ENCODE results near the gene RNF224. TPM values are rescaled to one million over a fixed set of nuclear protein-coding genes. Genes with fewer than 3 reads are reported as not detected.

Gene RNF224
- total and polyA plus RNA-seq, 2 of the 13 experiments (the other 11 are each of a cell fraction or from before 2014, with no cell fraction given) = 0.09 TPM; not detected in 1

GRCh38 chr9:137244486-137245449, 17.5 kb downstream of the RNF224 start (continued):
- TF ChIP-seq, protein P1, sequence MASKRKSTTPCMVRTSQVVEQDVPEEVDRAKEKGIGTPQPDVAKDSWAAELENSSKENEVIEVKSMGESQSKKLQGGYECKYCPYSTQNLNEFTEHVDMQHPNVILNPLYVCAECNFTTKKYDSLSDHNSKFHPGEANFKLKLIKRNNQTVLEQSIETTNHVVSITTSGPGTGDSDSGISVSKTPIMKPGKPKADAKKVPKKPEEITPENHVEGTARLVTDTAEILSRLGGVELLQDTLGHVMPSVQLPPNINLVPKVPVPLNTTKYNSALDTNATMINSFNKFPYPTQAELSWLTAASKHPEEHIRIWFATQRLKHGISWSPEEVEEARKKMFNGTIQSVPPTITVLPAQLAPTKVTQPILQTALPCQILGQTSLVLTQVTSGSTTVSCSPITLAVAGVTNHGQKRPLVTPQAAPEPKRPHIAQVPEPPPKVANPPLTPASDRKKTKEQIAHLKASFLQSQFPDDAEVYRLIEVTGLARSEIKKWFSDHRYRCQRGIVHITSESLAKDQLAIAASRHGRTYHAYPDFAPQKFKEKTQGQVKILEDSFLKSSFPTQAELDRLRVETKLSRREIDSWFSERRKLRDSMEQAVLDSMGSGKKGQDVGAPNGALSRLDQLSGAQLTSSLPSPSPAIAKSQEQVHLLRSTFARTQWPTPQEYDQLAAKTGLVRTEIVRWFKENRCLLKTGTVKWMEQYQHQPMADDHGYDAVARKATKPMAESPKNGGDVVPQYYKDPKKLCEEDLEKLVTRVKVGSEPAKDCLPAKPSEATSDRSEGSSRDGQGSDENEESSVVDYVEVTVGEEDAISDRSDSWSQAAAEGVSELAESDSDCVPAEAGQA (IDR thresholded peaks at IDR 0.05; ENCODE audit: low read depth) = no peak
- TF ChIP-seq, protein P1 (CRISPR knock-in tag; IDR thresholded peaks at IDR 0.05; ENCODE audit: borderline replicate concordance) = no peak
- TF ChIP-seq AFF4 (CRISPR knock-in tag; IDR thresholded peaks at IDR 0.05) (no peak), ZNF652 (CRISPR knock-in tag; IDR thresholded peaks at IDR 0.05; ENCODE audit: borderline replicate concordance, low read depth) (no peak), ZNF629 (CRISPR knock-in tag; conservative IDR thresholded peaks at IDR 0.05) (no peak)
